Omental fat pad (tissue), 4 donors: ENCODE data around the gene PAQR7. TPM values are rescaled to one million over a fixed set of nuclear protein-coding genes. Genes with fewer than 3 reads are reported as not detected.

Experiments
- ATAC-seq: fragments of 150-250 bp; one replicate; pipeline ENCODE4 v1.9.1; 2016; ENCODE audit warnings: mild to moderate bottlenecking, moderate library complexity; ENCODE audit not compliant: low FRiP score
- DNase-seq: peaks from one replicate; pipeline ENCODE4 v3.0.0-alpha.2; 2019; ENCODE audit warnings: low spot score
- total RNA-seq, 4 donors: library from RNA; depleted of rRNA; stranded (reverse); fragments of >200 nt; gene quantifications; one replicate each; pipeline ENCODE4 v1.1.0, GENCODE V29; 2016
- TF ChIP-seq, protein P1 (sequence below), 3 donors: fragments of 450-650 bp; IDR thresholded peaks; one replicate each; pipeline ENCODE4 v1.5.1; 2016 to 2017; ENCODE audit warnings: antibody characterized with exemption in 3 of 3, mild to moderate bottlenecking in 3 of 3, moderate library complexity in 2 of 3

PAQR7 gene
- total RNA-seq, 4 donors from 2014 or later, result 4.3 to 7.2 (median 6.5) TPM

DNA sequence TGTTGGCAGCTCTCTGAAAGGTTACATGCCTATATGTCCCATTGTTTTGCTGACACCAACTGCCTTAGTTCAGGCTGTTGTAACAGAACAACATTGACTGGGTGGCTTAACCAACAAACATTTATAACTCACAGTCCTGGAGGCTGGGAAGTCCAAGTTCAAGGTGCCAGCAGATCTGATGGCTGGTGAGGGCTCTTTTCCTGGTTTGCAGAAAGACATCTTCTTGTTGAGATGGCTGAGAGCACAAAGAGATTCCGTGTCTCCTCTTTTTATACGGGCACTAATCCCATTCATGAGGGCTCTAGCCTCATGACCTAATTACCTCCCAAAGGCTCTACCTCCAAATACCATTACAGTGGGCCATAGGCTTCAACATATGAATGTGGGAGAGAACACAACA lies 41.0 kb upstream of the PAQR7 start:
- TF ChIP-seq, protein P1, sequence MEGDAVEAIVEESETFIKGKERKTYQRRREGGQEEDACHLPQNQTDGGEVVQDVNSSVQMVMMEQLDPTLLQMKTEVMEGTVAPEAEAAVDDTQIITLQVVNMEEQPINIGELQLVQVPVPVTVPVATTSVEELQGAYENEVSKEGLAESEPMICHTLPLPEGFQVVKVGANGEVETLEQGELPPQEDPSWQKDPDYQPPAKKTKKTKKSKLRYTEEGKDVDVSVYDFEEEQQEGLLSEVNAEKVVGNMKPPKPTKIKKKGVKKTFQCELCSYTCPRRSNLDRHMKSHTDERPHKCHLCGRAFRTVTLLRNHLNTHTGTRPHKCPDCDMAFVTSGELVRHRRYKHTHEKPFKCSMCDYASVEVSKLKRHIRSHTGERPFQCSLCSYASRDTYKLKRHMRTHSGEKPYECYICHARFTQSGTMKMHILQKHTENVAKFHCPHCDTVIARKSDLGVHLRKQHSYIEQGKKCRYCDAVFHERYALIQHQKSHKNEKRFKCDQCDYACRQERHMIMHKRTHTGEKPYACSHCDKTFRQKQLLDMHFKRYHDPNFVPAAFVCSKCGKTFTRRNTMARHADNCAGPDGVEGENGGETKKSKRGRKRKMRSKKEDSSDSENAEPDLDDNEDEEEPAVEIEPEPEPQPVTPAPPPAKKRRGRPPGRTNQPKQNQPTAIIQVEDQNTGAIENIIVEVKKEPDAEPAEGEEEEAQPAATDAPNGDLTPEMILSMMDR (IDR thresholded peaks at IDR 0.05), result no peak
- ATAC-seq (no peak), DNase-seq (no peak)

GRCh38 chr1:25914074-25914995 lies 38.8 kb upstream of the PAQR7 start:
- TF ChIP-seq, protein P1 (IDR thresholded peaks at IDR 0.05), result no peak
- ATAC-seq (no peak), DNase-seq (no peak)

DNA sequence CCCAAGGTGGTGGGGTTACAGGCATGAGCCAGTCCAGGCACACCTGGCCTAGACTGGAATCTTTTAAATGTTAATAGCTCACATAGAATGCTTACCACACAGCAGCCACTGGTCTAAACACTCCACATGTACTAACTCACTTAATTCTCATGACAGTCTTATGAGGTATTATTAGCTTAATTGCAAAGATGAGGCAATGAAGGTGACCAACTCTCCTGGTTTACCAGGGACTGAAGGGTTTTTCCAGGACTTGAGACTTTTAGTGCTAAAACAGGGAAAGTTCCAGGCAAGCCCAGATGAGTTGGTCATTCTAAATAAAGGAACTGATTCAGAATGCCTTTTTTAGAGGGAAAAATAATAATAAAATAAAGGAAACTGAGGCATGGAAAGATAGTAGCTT lies 37.7 kb upstream of the PAQR7 start:
- TF ChIP-seq, protein P1 (IDR thresholded peaks at IDR 0.05), result no peak
- no peak for ATAC-seq
- DNase-seq, result no peak

GRCh38 chr1:25912076-25912831 lies 36.7 kb upstream of the PAQR7 start:
- no peak for DNase-seq
- ATAC-seq, result no peak
- TF ChIP-seq, protein P1 (IDR thresholded peaks at IDR 0.05), result no peak

GRCh38 chr1:25911162-25911561 lies 35.7 kb upstream of the PAQR7 start:
- TF ChIP-seq, protein P1 (IDR thresholded peaks at IDR 0.05), result no peak
- ATAC-seq (no peak), DNase-seq (no peak)

DNA sequence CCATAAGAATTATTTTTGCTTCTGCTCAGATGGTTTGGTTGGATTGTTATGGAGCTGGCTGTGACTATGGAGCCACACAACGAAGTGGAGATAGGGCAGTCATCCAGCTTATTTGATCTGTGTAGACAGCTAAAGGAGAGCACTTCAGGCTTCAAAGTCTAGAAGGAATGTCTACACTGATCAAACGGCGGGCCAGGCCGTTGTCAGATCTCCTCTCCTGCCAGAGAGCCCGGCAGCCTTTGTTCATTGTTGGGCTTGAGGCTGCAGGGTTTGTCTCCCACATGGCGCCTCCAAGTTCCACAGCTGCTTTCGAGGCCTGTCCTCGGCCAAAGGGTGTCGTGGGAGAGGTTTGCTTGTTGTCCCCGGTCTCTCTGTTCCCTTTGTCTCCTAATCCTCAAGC lies 33.5 kb upstream of the PAQR7 start:
- no peak for ATAC-seq
- no peak for DNase-seq
- TF ChIP-seq, protein P1 (IDR thresholded peaks at IDR 0.05), result no peak
